Measurements from ENCODE around the gene MAGIX.

MAGIX gene

DNA sequence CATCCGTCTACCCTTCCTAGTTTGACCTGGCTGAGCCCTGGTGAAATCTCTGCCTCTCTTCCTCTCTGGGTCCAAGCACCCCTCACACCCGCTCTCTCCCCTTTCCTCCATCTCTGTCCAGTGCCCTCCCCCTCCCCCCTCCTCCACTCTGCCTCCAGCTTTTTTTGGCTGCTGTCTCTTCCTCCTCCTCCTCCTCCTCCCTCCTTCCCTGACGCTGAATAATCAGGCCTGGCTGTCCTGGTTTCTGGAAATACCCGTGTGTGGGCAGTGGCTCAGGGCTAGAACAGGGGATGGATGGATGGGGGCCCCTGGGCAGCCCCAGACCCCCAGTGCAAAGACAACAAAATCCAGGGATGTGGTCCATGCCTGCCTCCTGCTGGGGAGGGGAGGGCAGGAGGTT, 42.2 kb downstream of the MAGIX start:
- no peak for DNase-seq (ENCODE audit: low read depth in 2 of 2)

DNA sequence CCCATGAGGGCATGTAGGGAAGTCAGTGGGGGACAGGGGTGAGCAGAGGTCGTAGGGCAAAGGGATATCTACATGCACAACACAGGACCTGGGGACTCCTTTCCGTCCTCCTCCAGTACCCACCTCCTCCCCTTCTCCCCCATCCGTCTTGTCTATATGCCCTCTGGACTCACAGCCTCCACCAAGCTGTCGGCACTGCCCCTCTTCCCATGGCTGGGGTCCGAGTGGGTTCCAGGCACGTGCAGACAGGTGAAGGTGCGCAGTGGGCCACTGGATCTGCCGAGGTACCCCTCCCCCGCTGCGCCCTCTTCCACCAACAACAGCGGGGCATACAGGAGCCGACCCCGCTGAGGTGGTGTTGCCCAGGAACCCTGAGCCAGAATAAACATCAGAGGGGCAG, 42.9 kb downstream of the MAGIX start:
- no peak for DNase-seq (ENCODE audit: low read depth in 2 of 2)

DNA sequence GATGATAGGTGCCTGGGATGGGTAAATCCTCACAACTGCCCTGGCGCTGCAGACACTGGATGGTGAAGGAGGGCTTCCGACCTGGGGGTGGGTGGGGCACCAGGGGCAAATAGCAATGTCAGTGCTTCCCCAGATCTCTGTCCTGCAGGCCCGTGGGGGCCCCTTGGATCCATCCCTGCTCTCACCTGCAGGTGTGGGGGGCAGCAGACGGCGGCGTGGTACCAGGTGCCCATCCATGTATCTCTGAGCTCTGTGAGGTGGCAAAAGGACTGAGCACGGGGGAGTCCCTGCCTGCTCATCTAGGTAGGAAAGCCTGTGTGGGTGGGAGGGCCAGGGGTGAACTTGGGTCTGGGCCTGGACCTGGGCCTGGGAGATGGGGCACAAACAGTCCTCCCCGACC, 44.0 kb downstream of the MAGIX start:
- DNase-seq (ENCODE audit: low read depth in 2 of 2), result no peak

DNA sequence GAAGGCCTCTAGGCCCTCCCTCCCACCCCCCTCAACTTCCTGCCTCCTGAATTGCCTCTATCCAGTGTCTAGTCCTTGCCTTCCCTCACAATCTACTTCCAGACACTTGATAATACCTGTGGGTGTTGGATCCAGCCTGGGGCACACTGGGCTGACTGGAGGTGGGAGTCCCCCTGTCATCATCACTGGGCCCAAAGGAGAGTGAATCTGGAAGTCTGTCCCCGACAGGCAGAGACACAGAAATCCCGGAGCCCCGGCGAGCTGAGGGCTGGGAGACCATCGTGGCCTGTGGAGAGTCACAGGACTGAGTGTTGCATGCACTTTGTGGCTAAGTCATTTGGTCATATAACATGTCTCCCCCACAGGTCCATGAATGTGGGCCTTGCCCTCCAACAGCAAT, 45.8 kb downstream of the MAGIX start:
- no peak for DNase-seq (ENCODE audit: low read depth in 2 of 2)

DNA sequence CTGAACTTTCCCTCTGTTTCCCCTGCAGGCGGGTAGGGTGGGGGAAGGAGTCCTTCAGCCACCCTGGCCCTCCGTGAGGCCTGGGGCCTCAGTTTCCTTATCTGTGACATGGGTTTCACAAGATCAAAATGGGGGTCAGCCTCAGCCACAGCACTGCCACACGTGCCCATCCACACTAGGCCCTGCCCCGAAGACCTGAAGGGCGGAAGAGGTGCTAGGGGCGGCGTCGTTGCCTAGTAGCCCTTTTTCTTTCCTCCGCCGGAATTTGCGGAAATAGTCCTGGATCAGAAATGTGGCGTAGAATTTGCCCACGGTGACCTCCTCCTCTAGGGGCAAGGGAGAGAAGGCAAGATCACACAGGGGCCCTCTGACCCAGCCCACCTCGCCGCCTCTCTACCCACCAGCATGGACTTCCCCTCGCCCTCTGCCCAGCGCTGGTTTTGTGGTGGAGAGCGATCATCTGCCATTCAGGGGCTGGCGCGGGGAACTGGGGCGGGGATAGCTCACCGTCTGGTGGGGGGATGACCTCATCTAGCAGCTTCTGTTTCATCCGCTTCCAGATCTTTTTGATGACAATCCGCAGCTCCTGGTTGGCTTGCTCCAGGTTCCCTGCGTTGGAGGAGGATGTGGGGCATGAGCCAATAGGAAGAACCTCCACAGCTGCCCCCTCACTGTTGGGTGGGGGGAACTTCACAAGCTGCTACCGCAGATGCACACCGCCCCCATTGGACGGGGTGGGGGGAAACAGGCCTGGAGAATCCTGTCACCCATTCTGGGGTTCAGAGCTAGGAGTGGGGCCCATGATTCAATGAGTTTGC, 47.1 kb downstream of the MAGIX start:
- no peak for DNase-seq (ENCODE audit: low read depth in 2 of 2)

DNA sequence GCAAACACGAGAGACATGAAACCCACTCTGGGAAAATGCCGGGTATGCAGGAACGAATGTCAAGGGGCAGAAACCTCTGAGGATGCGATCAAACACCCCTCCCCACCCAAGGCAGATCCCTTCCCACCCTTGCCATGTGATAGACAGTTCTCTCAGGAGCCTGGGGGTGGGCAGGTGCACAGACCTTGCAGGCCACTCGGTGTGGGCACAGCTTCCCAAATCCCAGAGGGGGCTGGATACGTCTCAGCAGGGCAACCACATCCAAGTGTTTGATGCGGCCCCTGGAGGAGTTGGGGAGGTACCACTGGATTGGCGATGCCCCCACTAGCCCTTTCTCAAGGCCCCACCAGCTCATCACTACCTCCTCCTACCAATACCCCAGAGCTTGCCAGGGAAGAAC, 47.8 kb downstream of the MAGIX start:
- no peak for DNase-seq (ENCODE audit: low read depth in 2 of 2)

DNA sequence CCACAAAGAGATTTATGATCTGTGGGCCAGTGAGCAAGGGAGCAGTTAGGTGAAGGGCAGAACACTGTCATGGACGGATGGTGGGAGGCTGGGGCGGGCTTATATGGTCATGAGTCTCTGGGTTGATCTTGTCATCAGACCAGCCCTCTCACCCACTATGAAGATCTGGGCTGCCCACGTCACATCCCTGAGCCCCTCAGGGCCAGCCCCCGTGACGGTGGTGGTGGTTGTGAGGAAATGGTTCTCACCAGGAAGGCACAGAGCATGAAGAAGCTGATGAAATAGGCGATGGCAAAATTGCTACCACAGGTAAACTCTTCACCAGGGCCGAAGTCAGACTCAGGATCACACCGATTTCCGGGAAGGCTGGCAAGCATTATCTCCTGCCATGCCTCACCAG, 48.5 kb downstream of the MAGIX start:
- DNase-seq (ENCODE audit: low read depth in 2 of 2), result no peak

DNA sequence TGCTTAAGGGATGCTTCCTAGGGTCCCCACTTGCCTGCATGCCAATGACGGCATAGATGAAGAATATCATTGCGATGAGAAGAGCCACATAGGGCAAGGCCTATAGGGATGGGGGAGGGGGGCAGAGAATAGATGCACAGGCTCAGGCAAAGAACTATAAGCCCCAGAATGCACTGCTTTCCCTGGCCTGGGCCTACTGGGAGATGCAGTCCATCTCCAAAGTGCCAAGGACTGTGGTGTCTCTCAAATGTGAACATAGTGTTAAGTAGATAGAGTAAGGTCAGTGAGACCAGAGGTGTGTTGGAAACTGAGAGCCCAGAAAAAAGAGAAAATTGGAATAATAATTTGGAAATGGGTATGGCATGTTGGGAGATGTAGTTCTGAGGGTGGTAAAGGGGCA, 49.7 kb downstream of the MAGIX start:
- DNase-seq (ENCODE audit: low read depth in 2 of 2), result no peak

DNA sequence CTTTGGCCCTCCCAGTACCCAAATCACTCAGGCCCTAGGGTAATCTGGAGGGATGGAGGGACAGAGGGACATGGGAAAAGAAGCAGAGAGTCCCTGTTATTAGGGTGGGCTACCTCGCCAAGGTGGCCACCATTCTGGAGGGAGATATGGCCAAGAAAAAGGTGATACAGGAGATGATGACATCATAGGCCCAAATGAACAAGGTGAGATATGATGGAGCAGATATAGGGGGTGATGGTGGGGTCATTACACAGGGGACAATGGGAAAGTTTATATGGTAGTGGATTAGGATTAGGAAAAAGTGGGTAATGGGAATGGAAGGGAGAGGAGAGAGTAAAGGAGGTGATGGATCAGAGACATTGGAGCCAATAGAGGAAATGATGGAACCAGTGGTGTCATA, 50.3 kb downstream of the MAGIX start:
- DNase-seq (ENCODE audit: low read depth in 2 of 2), result no peak

DNA sequence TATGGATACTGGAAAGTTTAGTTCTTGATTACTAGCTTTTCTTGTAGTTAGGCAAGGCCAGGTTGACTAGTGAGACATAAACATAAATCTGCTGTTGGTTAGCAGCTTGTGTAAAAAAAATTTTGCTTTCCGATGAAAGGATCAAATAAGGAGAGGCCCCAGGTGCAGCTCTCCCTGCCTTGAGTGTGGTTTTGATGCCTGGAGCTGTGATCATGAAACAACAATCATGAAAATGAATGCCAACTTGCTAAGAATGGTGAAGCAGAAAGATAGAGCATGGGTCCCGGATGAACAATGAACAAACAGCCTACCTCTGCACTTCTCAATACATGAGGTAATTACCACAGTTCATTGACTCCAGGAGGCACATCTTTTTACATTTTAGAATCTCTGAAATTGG, 51.9 kb downstream of the MAGIX start:
- no peak for DNase-seq (ENCODE audit: low read depth in 2 of 2)

DNA sequence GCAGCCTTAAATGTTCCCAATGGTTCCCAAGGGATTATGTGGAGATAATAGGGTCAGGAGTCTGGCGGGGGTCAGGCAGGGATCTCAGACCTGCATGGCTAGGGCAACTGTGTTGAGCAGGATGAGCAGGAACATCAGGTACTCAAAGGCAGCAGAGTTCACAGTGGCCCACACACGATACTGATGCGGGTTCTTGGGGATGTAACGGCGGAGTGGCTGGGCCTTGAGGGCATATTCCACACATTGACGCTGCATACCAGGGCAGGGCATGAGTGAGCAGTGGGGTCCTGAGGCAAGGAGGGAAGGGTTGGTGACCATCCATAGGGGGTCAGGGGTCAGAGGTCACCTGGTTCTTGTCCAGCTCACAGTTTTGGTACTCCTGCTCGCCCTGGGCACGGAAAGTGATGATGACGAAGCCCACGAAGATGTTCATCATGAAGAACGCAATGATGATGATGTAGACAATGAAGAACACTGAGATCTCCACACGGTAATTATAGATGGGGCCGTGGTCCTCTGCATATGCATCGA, 52.5 kb downstream of the MAGIX start:
- no peak for DNase-seq (ENCODE audit: low read depth in 2 of 2)

All from fibroblast of skin of left quadriceps (primary cell).